Effector memory CD4-positive, alpha-beta T cell (primary cell): ENCODE results near the gene DGKI.

Experiments
- DNase-seq, 3 donors: peaks; one replicate each; pipeline ENCODE4 v3.0.0-alpha.2; 2020
- H3K27ac ChIP-seq: 2 replicates; pipeline ENCODE4 v1.7.0; 2013; ENCODE audit warnings: mild to moderate bottlenecking, low read length, moderate library complexity; ENCODE audit not compliant: insufficient read depth, poor library complexity, severe bottlenecking
- H3K27me3 ChIP-seq: replicated peaks from 2 replicates; pipeline ENCODE4 v1.7.0; 2013; ENCODE audit warnings: mild to moderate bottlenecking, low read length; ENCODE audit not compliant: insufficient read depth, control insufficient read depth, poor library complexity, severe bottlenecking
- H3K36me3 ChIP-seq: 2 replicates; pipeline ENCODE4 v1.7.0; 2013; ENCODE audit warnings: mild to moderate bottlenecking, low read length, moderate library complexity; ENCODE audit not compliant: control insufficient read depth, insufficient read depth
- H3K4me1 ChIP-seq: 2 replicates; pipeline ENCODE4 v1.7.0; 2013; ENCODE audit warnings: low read length, mild to moderate bottlenecking; ENCODE audit not compliant: control insufficient read depth, insufficient read depth, poor library complexity, severe bottlenecking
- H3K4me3 ChIP-seq: 2 replicates; pipeline ENCODE4 v1.7.0; 2013; ENCODE audit warnings: low read length, low read depth, mild to moderate bottlenecking; ENCODE audit not compliant: insufficient read depth, poor library complexity, severe bottlenecking
- H3K9me3 ChIP-seq: 2 replicates; pipeline ENCODE4 v1.7.0; 2013; ENCODE audit warnings: mild to moderate bottlenecking, low read length, moderate library complexity; ENCODE audit not compliant: control insufficient read depth

Gene DGKI

GRCh38 chr7:137882806-137883205 is 36.0 kb upstream of the DGKI start:
- H3K9me3 ChIP-seq, result no peaks in the 10 kb centered on the region
- H3K27ac ChIP-seq, result no peak overlapping the region
- DNase-seq, result no peak
- no peak overlapping the region for H3K4me3 ChIP-seq
- no peaks in the 10 kb centered on the region for H3K4me1 ChIP-seq
- H3K36me3 ChIP-seq, result peaks cover 58% of the 10 kb centered on the region
- H3K27me3 ChIP-seq, result no peaks in the 10 kb centered on the region

DNA sequence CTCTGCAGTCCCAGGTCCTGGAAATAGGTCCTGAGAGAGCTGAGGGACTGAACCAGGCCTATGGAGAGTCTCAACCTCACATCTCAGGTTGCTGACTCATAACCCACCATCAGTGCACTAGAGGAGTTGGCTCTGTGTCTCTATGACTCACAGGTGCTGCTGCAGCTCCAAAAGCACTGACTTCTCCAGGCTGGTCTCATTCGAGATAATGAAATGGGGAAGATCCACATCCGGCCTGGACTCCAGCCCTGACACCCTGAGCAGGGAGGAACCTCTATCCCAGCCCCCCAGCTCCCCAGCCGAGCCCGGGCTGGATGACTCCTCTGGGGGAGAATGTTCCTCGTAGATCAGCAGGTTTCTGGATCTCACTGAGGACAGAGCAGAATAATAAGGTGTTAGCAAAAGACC is 35.5 kb upstream of the DGKI start:
- no peak for DNase-seq
- H3K4me1 ChIP-seq, result no peaks in the 10 kb centered on the region
- no peaks in the 10 kb centered on the region for H3K9me3 ChIP-seq
- no peak overlapping the region for H3K4me3 ChIP-seq
- no peak overlapping the region for H3K27ac ChIP-seq
- no peaks in the 10 kb centered on the region for H3K27me3 ChIP-seq
- H3K36me3 ChIP-seq, result peaks cover 58% of the 10 kb centered on the region

- H3K4me3 ChIP-seq, result no peak overlapping the region
- no peaks in the 10 kb centered on the region for H3K27me3 ChIP-seq
- H3K36me3 ChIP-seq, result peaks cover 59% of the 10 kb centered on the region
- no peak overlapping the region for H3K27ac ChIP-seq
- no peaks in the 10 kb centered on the region for H3K4me1 ChIP-seq
- H3K9me3 ChIP-seq, result no peaks in the 10 kb centered on the region
- DNase-seq, result no peak
Observed at GRCh38 chr7:137881607-137882260, 35.0 kb upstream of the DGKI start.

- H3K27ac ChIP-seq, result no peak overlapping the region
- no peaks in the 10 kb centered on the region for H3K27me3 ChIP-seq
- no peak overlapping the region for H3K4me3 ChIP-seq
- DNase-seq, result no peak
- H3K36me3 ChIP-seq, result peaks cover 60% of the 10 kb centered on the region
- no peaks in the 10 kb centered on the region for H3K9me3 ChIP-seq
- H3K4me1 ChIP-seq, result no peaks in the 10 kb centered on the region
Observed at GRCh38 chr7:137880432-137880831, 33.7 kb upstream of the DGKI start.

GRCh38 chr7:137879357-137880158 is 32.8 kb upstream of the DGKI start:
- no peak overlapping the region for H3K27ac ChIP-seq
- H3K9me3 ChIP-seq, result no peaks in the 10 kb centered on the region
- H3K4me1 ChIP-seq, result no peaks in the 10 kb centered on the region
- DNase-seq, result no peak
- peaks cover 53% of the 10 kb centered on the region for H3K36me3 ChIP-seq
- no peak overlapping the region for H3K4me3 ChIP-seq
- no peaks in the 10 kb centered on the region for H3K27me3 ChIP-seq

DNA sequence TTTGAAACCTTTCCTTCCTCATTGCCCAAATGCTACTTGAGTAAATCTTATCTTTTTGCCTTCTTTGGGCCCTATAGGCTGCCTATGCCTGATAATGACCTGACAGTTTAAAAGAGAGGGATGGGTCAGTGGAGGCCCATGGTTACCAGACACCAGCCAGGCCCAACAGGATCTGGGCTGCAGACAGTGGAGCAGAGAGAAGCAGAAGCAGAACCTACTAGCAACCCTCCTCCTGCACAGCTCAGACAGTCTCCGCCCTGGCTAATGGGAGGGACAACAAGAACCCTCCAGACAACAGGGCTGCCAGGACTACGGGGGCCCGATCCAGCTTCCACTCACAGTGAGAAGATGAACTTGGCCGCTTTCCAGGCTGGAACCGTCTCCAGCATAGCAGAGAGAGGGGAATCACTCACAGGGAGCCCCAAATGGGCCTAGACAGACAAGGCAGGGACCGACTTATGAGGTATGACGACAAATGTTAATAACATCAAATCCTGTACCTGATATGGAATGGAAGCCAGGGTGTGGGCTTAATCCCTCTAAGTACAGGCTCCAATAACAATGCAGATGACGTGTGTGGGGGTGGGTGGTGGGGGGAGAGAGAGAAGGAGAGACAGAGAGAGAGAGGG is 31.7 kb upstream of the DGKI start:
- no peaks in the 10 kb centered on the region for H3K27me3 ChIP-seq
- H3K27ac ChIP-seq, result no peak overlapping the region
- peaks cover 51% of the 10 kb centered on the region for H3K36me3 ChIP-seq
- no peak overlapping the region for H3K4me3 ChIP-seq
- DNase-seq, result no peak
- H3K9me3 ChIP-seq, result no peaks in the 10 kb centered on the region
- no peaks in the 10 kb centered on the region for H3K4me1 ChIP-seq

GRCh38 chr7:137877027-137877675 is 30.4 kb upstream of the DGKI start:
- no peaks in the 10 kb centered on the region for H3K27me3 ChIP-seq
- H3K9me3 ChIP-seq, result no peaks in the 10 kb centered on the region
- no peak overlapping the region for H3K4me3 ChIP-seq
- H3K4me1 ChIP-seq, result no peaks in the 10 kb centered on the region
- H3K36me3 ChIP-seq, result peaks cover 39% of the 10 kb centered on the region
- no peak overlapping the region for H3K27ac ChIP-seq
- no peak for DNase-seq

DNA sequence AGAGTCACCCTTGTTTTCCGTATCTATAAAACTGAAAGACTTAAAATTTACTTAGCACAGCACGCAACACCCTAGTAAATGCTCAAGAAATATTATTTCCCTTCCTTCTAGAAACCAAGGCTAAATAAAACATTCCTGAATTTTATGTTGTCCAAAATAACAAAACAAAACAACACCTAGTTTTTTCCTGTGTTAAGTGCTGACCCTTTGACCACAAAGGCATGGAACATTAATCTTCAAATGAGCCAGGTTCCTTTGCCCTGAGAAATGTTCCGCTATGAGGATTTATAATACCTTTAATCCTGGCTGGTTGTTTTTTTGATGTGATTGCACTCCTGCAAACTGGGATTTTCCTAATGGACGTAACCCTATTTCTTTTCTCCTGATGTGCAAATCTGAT is 29.0 kb upstream of the DGKI start:
- no peak for DNase-seq
- Histone ChIP-seq H3K9me3 (no peaks in the 10 kb centered on the region), H3K4me3 (no peak overlapping the region), H3K4me1 (no peaks in the 10 kb centered on the region), H3K36me3 (peaks cover 36% of the 10 kb centered on the region), H3K27me3 (no peaks in the 10 kb centered on the region), H3K27ac (no peak overlapping the region)

GRCh38 chr7:137873979-137874777 is 27.4 kb upstream of the DGKI start:
- H3K4me1 ChIP-seq, result no peaks in the 10 kb centered on the region
- no peak overlapping the region for H3K27ac ChIP-seq
- peaks cover 21% of the 10 kb centered on the region for H3K36me3 ChIP-seq
- no peak for DNase-seq
- H3K27me3 ChIP-seq, result no peaks in the 10 kb centered on the region
- H3K4me3 ChIP-seq, result no peak overlapping the region
- H3K9me3 ChIP-seq, result no peaks in the 10 kb centered on the region
